GM18868 (cell line): ENCODE data around the gene ZRANB2.

Source experiments
- ATAC-seq: cut with Tn5 transposase; IDR thresholded peaks from one replicate; pipeline ENCODE4 v1.9.1; 2021; ENCODE audit warnings: mild to moderate bottlenecking, moderate library complexity; ENCODE audit not compliant: unreplicated experiment

ZRANB2 gene, protein sequence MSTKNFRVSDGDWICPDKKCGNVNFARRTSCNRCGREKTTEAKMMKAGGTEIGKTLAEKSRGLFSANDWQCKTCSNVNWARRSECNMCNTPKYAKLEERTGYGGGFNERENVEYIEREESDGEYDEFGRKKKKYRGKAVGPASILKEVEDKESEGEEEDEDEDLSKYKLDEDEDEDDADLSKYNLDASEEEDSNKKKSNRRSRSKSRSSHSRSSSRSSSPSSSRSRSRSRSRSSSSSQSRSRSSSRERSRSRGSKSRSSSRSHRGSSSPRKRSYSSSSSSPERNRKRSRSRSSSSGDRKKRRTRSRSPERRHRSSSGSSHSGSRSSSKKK

GRCh38 chr1:71080739-71081696 lies at the start of gene ZRANB2:
ZRANB2 (minus strand) TSS chr1:71081035; CDS start chr1:71080995, 40 bp downstream.
- peak; percentile 99 for ATAC-seq

- ATAC-seq: no peak
Observed at GRCh38 chr1:71128060-71128459, 47.2 kb upstream of the ZRANB2 start.

- ATAC-seq: no peak
Observed at GRCh38 chr1:71118086-71118485, 37.3 kb upstream of the ZRANB2 start.

GRCh38 chr1:71116729-71117128 lies 35.9 kb upstream of the ZRANB2 start:
- ATAC-seq: no peak

GRCh38 chr1:71106658-71107322 lies 26.0 kb upstream of the ZRANB2 start:
- no peak for ATAC-seq

GRCh38 chr1:71104417-71104816 lies 23.6 kb upstream of the ZRANB2 start:
- ATAC-seq: no peak

- no peak for ATAC-seq
Observed at GRCh38 chr1:71101839-71102376, 21.1 kb upstream of the ZRANB2 start.

- ATAC-seq: no peak
Observed at GRCh38 chr1:71097428-71097827, 16.6 kb upstream of the ZRANB2 start.

DNA sequence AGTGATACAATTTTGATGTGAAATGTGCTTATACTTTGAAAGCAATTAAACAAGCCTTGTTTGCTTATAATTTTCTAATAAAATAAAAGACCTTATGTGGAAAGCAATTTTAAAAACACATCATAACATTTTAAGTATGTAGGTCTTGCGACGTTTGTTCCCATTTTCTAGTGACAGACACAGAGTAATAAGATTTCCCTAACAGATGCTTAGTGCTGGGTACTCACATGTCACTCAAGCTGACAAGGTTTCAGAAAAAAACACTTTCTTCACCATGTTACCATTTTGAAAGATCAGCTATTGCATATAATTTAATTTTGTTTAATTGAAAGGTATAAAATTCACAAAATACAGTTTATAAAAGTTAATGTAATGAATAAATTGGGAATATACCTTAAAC lies 14.1 kb upstream of the ZRANB2 start:
- no peak for ATAC-seq

DNA sequence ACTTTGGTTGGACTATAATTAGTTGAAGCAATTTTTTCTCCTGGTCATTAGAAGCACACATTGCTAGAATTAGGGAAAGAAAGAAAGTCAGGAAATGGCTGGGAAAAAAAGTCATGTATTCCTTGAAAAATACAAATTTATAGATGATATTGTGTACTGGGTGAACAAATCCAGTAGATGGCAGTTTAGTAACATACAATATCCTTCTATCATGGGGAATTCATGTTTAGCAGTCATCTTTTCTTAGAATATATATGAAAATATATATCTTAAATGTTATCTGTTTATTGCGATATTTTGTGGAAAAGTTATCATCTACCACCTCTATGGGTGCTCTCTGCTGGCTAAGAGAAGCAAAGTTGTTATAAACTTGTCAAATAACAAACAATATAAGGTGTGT lies 13.1 kb upstream of the ZRANB2 start:
- ATAC-seq: peak; percentile 53

DNA sequence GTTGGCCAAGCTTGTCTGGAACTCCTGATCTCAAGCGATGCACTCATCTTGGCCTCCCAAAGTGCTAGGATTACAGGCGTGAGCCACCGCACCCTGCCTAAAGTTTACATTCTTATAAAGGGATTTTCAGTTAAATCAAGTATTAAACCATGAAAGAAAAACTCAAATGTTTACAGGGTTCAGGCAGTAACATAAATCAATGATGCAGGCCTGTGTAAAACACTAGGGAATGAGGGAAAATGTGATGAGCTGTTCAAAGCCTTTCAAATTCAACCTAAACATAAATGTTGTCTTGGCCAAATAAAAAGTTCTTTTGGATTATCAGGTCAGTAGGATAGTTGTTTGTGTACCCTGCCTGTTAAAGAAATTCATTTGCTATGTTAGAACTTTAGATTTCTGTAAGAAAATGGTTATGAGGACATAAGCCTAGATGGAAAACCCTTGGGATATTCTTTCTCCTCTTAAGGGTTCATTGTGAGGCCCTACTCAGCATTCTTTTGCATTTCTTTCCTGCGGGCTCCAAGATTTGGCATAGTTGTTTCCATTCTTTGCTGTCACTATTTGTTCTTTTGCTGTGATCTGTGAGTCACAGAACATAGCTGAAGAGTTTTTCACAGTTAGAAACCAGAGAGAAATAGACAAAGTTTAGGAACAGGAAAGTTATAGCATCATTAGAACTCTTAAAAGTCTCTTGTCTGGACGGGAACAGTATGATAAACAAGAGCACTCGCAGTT lies 8.9 kb upstream of the ZRANB2 start:
- ATAC-seq: no peak

- ATAC-seq: no peak
Observed at GRCh38 chr1:71088645-71089287, 7.9 kb upstream of the ZRANB2 start.

GRCh38 chr1:71087713-71088112 lies 6.9 kb upstream of the ZRANB2 start:
- ATAC-seq: no peak

GRCh38 chr1:71087060-71087459 lies 6.2 kb upstream of the ZRANB2 start:
- ATAC-seq: no peak

GRCh38 chr1:71086331-71086730 lies 5.5 kb upstream of the ZRANB2 start:
- no peak for ATAC-seq

GRCh38 chr1:71083271-71083670 lies 2.4 kb upstream of the ZRANB2 start:
- no peak for ATAC-seq

GRCh38 chr1:71081697-71082080 lies 854 bp upstream of the ZRANB2 start:
- ATAC-seq: no peak

DNA sequence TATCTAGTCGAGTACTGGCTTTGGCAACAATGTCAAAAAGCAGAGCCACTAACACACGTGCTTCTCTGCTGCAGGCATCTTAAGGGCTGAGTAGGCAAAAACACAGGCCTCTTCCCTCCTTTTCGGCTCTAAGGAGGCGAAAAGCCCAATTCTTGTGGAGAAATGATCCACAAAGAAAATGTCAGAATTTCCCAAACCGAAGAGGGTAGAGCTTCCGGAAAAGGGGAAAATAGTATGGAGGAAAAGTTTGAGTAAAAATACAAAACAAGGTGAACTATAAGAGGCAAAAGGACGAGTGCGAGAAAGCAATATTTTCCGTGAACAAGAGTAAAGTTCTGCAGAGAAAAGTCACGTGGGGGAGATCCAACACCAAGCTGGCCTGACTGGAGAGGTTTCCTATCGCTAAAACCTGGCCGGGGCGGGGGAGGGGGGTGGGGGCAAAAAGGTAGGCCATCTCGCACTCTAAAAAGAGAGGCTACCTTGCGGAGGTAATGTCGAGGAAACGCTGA lies 551 bp downstream of the ZRANB2 start:
- peak; percentile 17 for ATAC-seq

GRCh38 chr1:71074681-71075080 lies 6.2 kb downstream of the ZRANB2 start:
- ATAC-seq: no peak

DNA sequence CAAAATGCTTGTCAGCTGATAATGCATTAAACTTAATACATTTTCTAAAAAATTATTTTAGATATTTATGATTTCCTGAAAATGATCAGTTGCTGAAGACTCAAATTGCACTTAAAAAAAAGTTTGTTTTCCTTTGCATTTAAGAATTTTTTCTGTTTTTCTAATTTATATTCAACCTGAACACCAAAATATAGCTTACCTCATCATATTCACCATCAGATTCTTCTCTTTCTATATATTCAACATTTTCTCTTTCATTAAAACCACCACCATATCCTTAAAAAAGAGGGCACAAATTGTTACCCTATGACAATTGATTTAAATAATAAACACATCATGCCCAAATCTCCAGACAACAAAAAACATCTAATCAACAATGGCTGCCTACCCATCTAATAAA lies 8.6 kb downstream of the ZRANB2 start:
- ATAC-seq: no peak
